DND-41 (cell line): Measurements from ENCODE around the gene ZNF544.

ENCODE experiments used
- ATAC-seq: fragments of 200-7000 bp; cut with Tn5 transposase; 3 replicates; pipeline ENCODE4 v1.9.1; 2021; ENCODE audit warnings: low read depth; ENCODE audit not compliant: insufficient read depth
- DNase-seq: peaks from one replicate; pipeline ENCODE4 v3.0.0-alpha.2; 2020
- H2AFZ ChIP-seq: 2 replicates; pipeline ENCODE4 v1.6.0; 2012; ENCODE audit warnings: low read depth, low read length
- H3K27ac ChIP-seq: 2 replicates; pipeline ENCODE4 v1.5.1; 2012; ENCODE audit warnings: low read length, inconsistent platforms
- H3K27me3 ChIP-seq: fragments of 200-600 bp; sonication (generic); 2 replicates; pipeline ENCODE4 v1.6.0; 2012; ENCODE audit warnings: low read length, mild to moderate bottlenecking, inconsistent platforms; ENCODE audit not compliant: insufficient read depth, poor library complexity
- H3K36me3 ChIP-seq: 2 replicates; pipeline ENCODE4 v1.5.1; 2012; ENCODE audit warnings: low read length, inconsistent platforms; ENCODE audit not compliant: insufficient read depth
- H3K4me1 ChIP-seq: 2 replicates; pipeline ENCODE4 v1.5.1; 2012; ENCODE audit warnings: mild to moderate bottlenecking, low read length; ENCODE audit not compliant: insufficient read depth
- H3K4me2 ChIP-seq: 2 replicates; pipeline ENCODE4 v1.6.0; 2012; ENCODE audit warnings: mild to moderate bottlenecking, moderate library complexity, low read length, inconsistent platforms; ENCODE audit not compliant: insufficient read depth
- H3K4me3 ChIP-seq, 2 experiments: fragments of 200-600 bp in 1 of 2; shearing (Covaris generic) in 1 of 2; 2 replicates each; pipeline ENCODE4 v1.5.1; 2012 to 2016; ENCODE audit warnings: inconsistent platforms in 2 of 2, low read length in 2 of 2, mild to moderate bottlenecking in 2 of 2, low read depth in 1 of 2, moderate library complexity in 1 of 2
- H3K79me2 ChIP-seq: 2 replicates; pipeline ENCODE4 v1.6.0; 2012; ENCODE audit warnings: low read length, inconsistent platforms; ENCODE audit not compliant: insufficient read depth
- H3K9ac ChIP-seq: 2 replicates; pipeline ENCODE4 v1.6.0; 2012; ENCODE audit warnings: low read depth, mild to moderate bottlenecking, inconsistent platforms, low read length, moderate library complexity
- H3K9me3 ChIP-seq: 2 replicates; pipeline ENCODE4 v1.5.1; 2012; ENCODE audit warnings: low read length, moderate library complexity, mild to moderate bottlenecking, inconsistent platforms; ENCODE audit not compliant: insufficient read depth, severe bottlenecking
- H4K20me1 ChIP-seq: 2 replicates; pipeline ENCODE4 v1.6.0; 2012; ENCODE audit warnings: low read length; ENCODE audit not compliant: insufficient read depth
- EZH2 ChIP-seq: IDR thresholded peaks from 3 replicates; pipeline ENCODE4 v1.6.1; 2012; ENCODE audit warnings: borderline replicate concordance, low read depth, mild to moderate bottlenecking, moderate library complexity, low read length, inconsistent platforms; ENCODE audit not compliant: severe bottlenecking
- TF ChIP-seq, protein P1 (sequence below): IDR thresholded peaks from 2 replicates; pipeline ENCODE4 v1.5.1; 2012; ENCODE audit warnings: borderline replicate concordance, low read length, moderate library complexity, mild to moderate bottlenecking; ENCODE audit not compliant: poor library complexity, severe bottlenecking; ENCODE audit errors: extremely low read depth

ZNF544 gene

DNA sequence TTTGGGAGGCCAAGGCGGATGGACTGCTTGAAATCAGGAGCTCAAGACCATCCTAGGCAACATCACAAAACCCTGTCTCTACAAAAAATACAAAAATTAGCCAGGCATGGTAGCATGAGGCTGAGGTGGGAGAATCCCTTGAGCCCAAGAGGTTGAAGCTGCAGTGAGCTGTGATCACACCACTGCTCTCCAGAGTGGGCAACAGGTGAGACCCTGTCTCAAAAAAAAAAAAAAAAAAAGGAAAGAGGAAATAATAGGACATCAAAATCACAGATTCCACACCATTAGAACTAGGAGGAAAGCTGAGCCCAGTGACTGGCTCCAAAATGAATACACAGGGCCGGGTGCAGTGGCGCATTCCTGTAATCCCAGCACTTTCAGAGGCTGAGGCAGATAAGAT lies 46.9 kb downstream of the ZNF544 start:
- Histone ChIP-seq H2AFZ (no peak overlapping the region), H3K4me1 (peaks cover 28% of the 10 kb centered on the region), H3K27me3 (no peaks in the 10 kb centered on the region), H3K4me2 (no peak overlapping the region), H3K27ac (no peak overlapping the region), H3K9me3 (peaks cover 19% of the 10 kb centered on the region), H3K4me3 (no peak overlapping the region), H3K79me2 (peaks cover 52% of the 10 kb centered on the region), H3K36me3 (peaks cover 53% of the 10 kb centered on the region), H3K9ac (no peak overlapping the region), H4K20me1 (no peaks in the 10 kb centered on the region)
- DNase-seq (no peak), ATAC-seq (no peak)
- no peak for TF ChIP-seq EZH2
- TF ChIP-seq, protein P1, sequence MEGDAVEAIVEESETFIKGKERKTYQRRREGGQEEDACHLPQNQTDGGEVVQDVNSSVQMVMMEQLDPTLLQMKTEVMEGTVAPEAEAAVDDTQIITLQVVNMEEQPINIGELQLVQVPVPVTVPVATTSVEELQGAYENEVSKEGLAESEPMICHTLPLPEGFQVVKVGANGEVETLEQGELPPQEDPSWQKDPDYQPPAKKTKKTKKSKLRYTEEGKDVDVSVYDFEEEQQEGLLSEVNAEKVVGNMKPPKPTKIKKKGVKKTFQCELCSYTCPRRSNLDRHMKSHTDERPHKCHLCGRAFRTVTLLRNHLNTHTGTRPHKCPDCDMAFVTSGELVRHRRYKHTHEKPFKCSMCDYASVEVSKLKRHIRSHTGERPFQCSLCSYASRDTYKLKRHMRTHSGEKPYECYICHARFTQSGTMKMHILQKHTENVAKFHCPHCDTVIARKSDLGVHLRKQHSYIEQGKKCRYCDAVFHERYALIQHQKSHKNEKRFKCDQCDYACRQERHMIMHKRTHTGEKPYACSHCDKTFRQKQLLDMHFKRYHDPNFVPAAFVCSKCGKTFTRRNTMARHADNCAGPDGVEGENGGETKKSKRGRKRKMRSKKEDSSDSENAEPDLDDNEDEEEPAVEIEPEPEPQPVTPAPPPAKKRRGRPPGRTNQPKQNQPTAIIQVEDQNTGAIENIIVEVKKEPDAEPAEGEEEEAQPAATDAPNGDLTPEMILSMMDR, result no peak

DNA sequence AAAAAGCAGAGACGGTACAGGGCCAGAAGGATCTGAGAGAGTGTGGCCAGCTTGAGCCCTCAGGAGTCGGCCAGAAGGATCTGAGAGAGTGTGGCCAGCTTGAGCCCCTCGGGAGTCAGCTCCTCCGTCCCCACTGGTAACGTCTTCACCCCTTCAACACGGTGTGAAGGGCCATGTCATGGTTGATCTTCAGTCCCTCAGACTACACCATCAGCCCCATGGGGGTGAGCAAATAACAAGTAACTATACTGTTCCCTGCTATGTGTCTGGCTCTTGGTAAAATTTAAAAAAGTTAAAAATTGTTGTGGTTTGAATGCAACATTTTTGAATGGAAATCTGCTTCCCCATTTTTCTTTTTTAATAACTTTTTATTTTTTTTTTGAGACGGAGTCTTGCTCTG lies 48.5 kb downstream of the ZNF544 start:
- TF ChIP-seq, protein P1, result no peak
- no peak for TF ChIP-seq EZH2
- Histone ChIP-seq H3K27ac (no peak overlapping the region), H3K79me2 (peaks cover 67% of the 10 kb centered on the region), H2AFZ (no peak overlapping the region), H3K4me3 (0 out of 4 replicates have a peak overlapping the region, but pooled peaks of 1 of the 2 experiments have one; percentile 23), H3K4me2 (peak overlapping the region; percentile 88), H3K4me1 (peaks cover 41% of the 10 kb centered on the region), H3K36me3 (peaks cover 47% of the 10 kb centered on the region), H3K9ac (no peak overlapping the region), H3K27me3 (no peaks in the 10 kb centered on the region), H3K9me3 (peaks cover 4% of the 10 kb centered on the region), H4K20me1 (peaks cover 5% of the 10 kb centered on the region; the same call in 1 of the 2 replicates)
- no peak for ATAC-seq
- no peak for DNase-seq

DNA sequence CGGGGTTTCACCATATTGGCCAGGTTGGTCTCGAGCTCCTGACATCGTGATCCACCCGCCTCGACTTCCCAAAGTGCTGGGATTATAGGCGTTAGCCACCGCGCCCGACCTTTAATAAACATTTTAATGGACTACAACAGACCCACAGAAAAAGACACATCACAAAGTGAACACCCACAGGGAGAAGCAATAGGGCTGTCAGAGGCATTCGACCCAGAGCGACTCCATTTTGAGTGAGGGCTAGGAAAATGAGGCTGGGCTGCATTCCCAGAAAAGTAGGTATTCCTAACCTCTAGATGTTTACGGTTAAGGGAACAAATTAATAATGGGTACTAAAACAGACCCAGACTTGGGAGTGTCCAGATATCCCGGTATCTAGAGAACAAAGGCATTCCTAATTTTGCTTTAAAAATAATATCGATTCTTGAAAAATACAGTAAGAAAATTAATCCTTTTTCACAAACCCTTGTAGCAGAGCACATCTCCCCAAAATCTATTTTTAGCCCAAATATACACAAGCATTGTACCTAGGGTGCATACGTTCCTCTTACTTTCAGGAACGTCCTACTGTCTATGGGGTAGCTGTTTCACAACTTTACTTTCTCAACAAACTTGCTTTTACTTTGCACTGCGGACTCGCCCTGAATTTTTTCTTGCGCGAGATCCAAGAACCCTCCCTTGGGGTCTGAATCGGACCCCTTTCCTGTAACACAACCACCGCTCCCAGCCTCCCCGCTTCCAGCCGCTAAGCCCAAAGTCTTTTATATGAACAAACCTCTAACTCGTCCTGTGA lies 49.2 kb downstream of the ZNF544 start:
- peak overlapping the region; percentile 81 to 84 for H3K4me3 ChIP-seq
- peaks cover 72% of the 10 kb centered on the region for H3K79me2 ChIP-seq
- DNase-seq (no peak), ATAC-seq (no peak)
- peak overlapping the region; percentile 89 for H3K9ac ChIP-seq
- peaks cover 3% of the 10 kb centered on the region for H3K9me3 ChIP-seq
- H2AFZ ChIP-seq, result peak overlapping the region; percentile 95
- no peaks in the 10 kb centered on the region for H3K27me3 ChIP-seq
- H3K36me3 ChIP-seq, result peaks cover 45% of the 10 kb centered on the region
- H3K27ac ChIP-seq, result peak overlapping the region; percentile 94
- peaks cover 41% of the 10 kb centered on the region for H3K4me1 ChIP-seq
- no peak for TF ChIP-seq EZH2
- peaks cover 5% of the 10 kb centered on the region; the same call in 1 of the 2 replicates for H4K20me1 ChIP-seq
- peak overlapping the region; percentile 88 for H3K4me2 ChIP-seq

DNA sequence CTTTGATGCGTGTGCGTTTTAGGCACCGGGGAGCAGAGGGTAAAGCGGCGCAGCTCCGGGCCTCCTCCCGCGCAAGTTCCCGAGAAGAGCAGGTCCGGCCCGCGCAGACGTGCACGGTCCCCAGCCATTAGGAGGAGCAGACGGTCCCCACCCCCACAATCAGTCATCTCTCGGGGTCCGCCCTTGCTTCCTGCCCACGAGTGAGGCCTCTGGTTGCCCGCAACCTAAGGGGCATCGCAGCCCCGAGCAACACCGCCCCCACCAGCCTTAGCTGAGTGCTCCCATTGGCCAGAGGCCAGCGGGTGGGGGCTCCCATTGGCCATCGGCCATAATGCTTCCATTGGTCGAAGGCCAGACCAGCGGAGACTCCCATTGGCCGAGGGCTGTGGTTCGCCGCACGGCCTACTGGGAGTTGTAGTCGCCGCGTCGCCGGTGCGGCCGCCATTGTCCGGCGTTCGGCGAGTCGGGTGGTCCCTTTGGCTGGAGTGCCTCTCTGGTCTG lies 49.9 kb downstream of the ZNF544 start, which contains the start of gene ZNF8:
Gene ZNF8, plus strand, starts transcription at position 415 of the 501 bp plus-strand sequence. CDS start 127 bp downstream, outside the sequence.
- Histone ChIP-seq H3K4me3 (peak within 1 kb of the TSS; percentile 81 to 84), H2AFZ (peak within 1 kb of the TSS; percentile 99), H3K4me2 (peak within 1 kb of the TSS; percentile 88), H3K4me1 (peaks cover 41% of the 10 kb centered on the region), H3K79me2 (peaks cover 78% of the 10 kb centered on the region), H3K9me3 (peaks cover 3% of the 10 kb centered on the region), H3K27ac (peak within 1 kb of the TSS; percentile 94), H4K20me1 (peaks cover 5% of the 10 kb centered on the region; the same call in 1 of the 2 replicates), H3K27me3 (no peaks in the 10 kb centered on the region), H3K36me3 (peaks cover 43% of the 10 kb centered on the region), H3K9ac (peak within 1 kb of the TSS; percentile 89)
- ATAC-seq (peak; percentile 97), DNase-seq (peak; percentile 99)
- no peak for TF ChIP-seq EZH2
- TF ChIP-seq, protein P1, result no peak
